ENCODE data around the gene PTPRC. TPM values are rescaled to one million over a fixed set of nuclear protein-coding genes. Genes with fewer than 3 reads are reported as not detected.

PTPRC gene
- total RNA-seq, 1 experiment from 2014 or later = 0.11 TPM

DNA sequence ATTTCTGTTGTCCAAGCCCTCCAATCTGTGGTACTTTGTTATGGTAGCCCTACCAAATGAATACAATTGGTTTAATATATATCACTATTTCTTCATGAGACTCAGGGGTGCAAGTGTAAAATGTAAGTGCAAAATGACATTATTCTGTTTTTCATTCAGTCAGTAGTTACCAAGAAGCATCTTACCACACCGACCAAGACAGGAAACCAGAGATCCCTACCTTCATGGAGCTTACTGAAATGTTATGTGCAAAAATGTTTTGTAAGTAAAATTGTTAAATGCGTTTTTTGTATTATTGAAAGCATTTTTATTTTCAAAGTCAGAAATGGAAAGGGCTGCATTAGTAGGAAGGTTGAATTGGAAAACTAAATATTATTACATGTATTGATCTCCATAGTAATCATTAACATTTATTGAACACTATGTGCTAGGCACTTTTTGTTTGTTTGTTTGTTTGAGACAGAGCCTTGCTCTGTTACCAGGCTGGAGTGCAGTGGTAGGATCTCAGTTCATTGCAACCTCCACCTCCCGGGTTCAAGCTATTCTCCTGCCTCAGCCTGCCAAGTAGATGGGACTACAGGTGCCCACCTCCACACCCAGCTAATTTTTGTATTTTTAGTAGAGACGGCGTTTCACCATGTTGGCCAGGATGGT is 166.8 kb downstream of the PTPRC start:
- ChIA-PET POLR2A (ENCODE audit: unreplicated experiment) (no interaction called here), CTCF (no interaction called here)
- Histone ChIP-seq H4K20me1 (ENCODE audit: low read length) (no peaks in the 10 kb centered on the region), H3K36me3 (ENCODE audit: low read depth, low read length) (no peaks in the 10 kb centered on the region), H3K27me3 (ENCODE audit: low read length) (no peaks in the 10 kb centered on the region), H3K9me3 (ENCODE audit: low read length) (no peaks in the 10 kb centered on the region), H3K4me3 (ENCODE audit: low read length) (no peak overlapping the region), H3K9me2 (replicated peaks; ENCODE audit: low read length) (no peaks in the 10 kb centered on the region), H3K4me2 (ENCODE audit: low read length) (no peak overlapping the region), H3K79me2 (ENCODE audit: low read length) (no peaks in the 10 kb centered on the region), H3K9ac (ENCODE audit: low read length) (no peak overlapping the region), H3K27ac (ENCODE audit: low read length) (no peak overlapping the region), H3F3A (ENCODE audit: low read length, unreplicated experiment) (no peaks in the 10 kb centered on the region), H2AFZ (ENCODE audit: low read length) (no peak overlapping the region), H3K4me1 (ENCODE audit: insufficient read depth, low read length) (no peaks in the 10 kb centered on the region)
- no peak for DNase-seq
- no TSS peak for BruUV-seq (replicated peaks)
- ATAC-seq = no peak
- TF ChIP-seq, protein P1, sequence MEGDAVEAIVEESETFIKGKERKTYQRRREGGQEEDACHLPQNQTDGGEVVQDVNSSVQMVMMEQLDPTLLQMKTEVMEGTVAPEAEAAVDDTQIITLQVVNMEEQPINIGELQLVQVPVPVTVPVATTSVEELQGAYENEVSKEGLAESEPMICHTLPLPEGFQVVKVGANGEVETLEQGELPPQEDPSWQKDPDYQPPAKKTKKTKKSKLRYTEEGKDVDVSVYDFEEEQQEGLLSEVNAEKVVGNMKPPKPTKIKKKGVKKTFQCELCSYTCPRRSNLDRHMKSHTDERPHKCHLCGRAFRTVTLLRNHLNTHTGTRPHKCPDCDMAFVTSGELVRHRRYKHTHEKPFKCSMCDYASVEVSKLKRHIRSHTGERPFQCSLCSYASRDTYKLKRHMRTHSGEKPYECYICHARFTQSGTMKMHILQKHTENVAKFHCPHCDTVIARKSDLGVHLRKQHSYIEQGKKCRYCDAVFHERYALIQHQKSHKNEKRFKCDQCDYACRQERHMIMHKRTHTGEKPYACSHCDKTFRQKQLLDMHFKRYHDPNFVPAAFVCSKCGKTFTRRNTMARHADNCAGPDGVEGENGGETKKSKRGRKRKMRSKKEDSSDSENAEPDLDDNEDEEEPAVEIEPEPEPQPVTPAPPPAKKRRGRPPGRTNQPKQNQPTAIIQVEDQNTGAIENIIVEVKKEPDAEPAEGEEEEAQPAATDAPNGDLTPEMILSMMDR (conservative IDR thresholded peaks at IDR 0.05; ENCODE audit: low read depth, low read length) = no peak
- no peak for TF ChIP-seq EZH2 (IDR thresholded peaks at IDR 0.05; ENCODE audit: low read length, unreplicated experiment)
- no peak for TF ChIP-seq EZH2phosphoT487 (IDR thresholded peaks at IDR 0.05; ENCODE audit: borderline replicate concordance, low read length)
- intact Hi-C loops (cut with micrococcal nuclease) = no loop called here

DNA sequence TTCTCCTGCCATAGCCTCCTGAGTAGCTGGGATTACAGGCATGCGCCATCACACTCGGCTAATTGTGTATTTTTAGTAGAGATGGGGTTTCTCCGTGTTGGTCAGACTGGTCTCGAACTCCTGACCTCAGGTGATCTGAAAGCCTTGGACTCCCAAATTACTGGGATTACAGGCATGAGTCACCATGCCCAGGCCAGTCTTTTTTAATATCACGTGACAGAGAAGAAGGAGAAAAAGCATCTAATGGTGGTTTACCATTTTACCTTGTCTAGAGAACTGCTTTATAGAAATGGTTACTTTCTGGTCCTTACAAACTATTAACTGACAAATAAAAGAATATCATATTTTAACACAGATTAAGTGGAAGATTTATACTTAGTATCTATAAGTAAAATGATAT is 168.0 kb downstream of the PTPRC start:
- Histone ChIP-seq H3K79me2 (ENCODE audit: low read length) (no peaks in the 10 kb centered on the region), H3F3A (ENCODE audit: low read length, unreplicated experiment) (no peaks in the 10 kb centered on the region), H3K4me3 (ENCODE audit: low read length) (no peak overlapping the region), H2AFZ (ENCODE audit: low read length) (no peak overlapping the region), H3K4me2 (ENCODE audit: low read length) (no peak overlapping the region), H3K27me3 (ENCODE audit: low read length) (no peaks in the 10 kb centered on the region), H3K9me3 (ENCODE audit: low read length) (no peaks in the 10 kb centered on the region), H3K36me3 (ENCODE audit: low read depth, low read length) (no peaks in the 10 kb centered on the region), H3K4me1 (ENCODE audit: insufficient read depth, low read length) (no peaks in the 10 kb centered on the region), H3K9ac (ENCODE audit: low read length) (no peak overlapping the region), H3K9me2 (replicated peaks; ENCODE audit: low read length) (no peaks in the 10 kb centered on the region), H3K27ac (ENCODE audit: low read length) (no peak overlapping the region), H4K20me1 (ENCODE audit: low read length) (no peaks in the 10 kb centered on the region)
- ATAC-seq = no peak
- ChIA-PET POLR2A (ENCODE audit: unreplicated experiment) (no interaction called here), CTCF (no interaction called here)
- intact Hi-C loops (cut with micrococcal nuclease) = no loop called here
- no peak for DNase-seq
- TF ChIP-seq, protein P1 (conservative IDR thresholded peaks at IDR 0.05; ENCODE audit: low read depth, low read length) = no peak
- no TSS peak for BruUV-seq (replicated peaks)

Other genes with a start within 250 kb of the PTPRC start
- gene ATP6V1G3, start 98.4 kb upstream of the PTPRC start, total RNA-seq (2014; rRNA removed) = not detected in 2 replicates